Astrocyte (in vitro differentiated cells and primary cell): ENCODE measurements around the gene FN1.

Experiments
- EZH2 ChIP-seq: IDR thresholded peaks from 2 replicates; pipeline ENCODE4 v1.6.1; 2012; ENCODE audit warnings: mild to moderate bottlenecking, low read length, inconsistent platforms; ENCODE audit not compliant: insufficient read depth
- TF ChIP-seq, protein P1 (sequence below): IDR thresholded peaks from 2 replicates; pipeline ENCODE4 v1.5.1; 2011; ENCODE audit warnings: low read depth, mild to moderate bottlenecking, inconsistent platforms, low read length, moderate library complexity; ENCODE audit not compliant: insufficient read depth

DNA sequence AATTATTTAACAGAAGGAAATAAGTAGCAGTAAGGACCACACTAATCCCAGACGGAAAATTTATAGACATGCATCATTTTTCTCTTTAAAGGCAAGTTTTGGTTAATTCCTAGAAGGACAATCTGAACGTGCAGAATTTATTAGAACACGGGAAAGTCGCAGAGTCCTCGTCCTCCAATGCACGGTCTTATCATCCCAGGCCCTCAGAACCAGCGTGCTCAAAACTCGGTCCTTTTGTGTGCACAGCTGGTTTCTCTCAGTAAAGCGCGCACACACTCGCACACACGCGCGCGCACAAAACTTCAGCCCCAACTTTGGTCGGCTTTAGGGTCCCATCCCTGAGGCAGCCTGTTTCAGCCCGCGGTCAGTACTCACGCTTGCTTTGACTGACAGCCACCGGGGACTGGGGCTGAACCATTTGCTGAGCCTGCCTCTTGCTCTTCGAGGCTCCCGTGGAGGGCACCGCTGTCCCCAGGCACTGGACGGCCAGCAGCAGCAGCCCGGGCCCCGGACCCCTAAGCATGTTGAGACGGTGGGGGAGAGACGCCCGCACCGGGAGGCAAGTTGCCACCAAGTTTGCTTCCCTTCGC lies 493 bp downstream of the FN1 start:
- TF ChIP-seq, protein P1, sequence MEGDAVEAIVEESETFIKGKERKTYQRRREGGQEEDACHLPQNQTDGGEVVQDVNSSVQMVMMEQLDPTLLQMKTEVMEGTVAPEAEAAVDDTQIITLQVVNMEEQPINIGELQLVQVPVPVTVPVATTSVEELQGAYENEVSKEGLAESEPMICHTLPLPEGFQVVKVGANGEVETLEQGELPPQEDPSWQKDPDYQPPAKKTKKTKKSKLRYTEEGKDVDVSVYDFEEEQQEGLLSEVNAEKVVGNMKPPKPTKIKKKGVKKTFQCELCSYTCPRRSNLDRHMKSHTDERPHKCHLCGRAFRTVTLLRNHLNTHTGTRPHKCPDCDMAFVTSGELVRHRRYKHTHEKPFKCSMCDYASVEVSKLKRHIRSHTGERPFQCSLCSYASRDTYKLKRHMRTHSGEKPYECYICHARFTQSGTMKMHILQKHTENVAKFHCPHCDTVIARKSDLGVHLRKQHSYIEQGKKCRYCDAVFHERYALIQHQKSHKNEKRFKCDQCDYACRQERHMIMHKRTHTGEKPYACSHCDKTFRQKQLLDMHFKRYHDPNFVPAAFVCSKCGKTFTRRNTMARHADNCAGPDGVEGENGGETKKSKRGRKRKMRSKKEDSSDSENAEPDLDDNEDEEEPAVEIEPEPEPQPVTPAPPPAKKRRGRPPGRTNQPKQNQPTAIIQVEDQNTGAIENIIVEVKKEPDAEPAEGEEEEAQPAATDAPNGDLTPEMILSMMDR = no peak
- TF ChIP-seq EZH2 = no peak
